Naive thymus-derived CD4-positive, alpha-beta T cell (primary cell): Measurements from ENCODE around the gene MED14. TPM values are rescaled to one million over a fixed set of nuclear protein-coding genes. Genes with fewer than 3 reads are reported as not detected.

ENCODE experiments used
- ATAC-seq: fragments of 150-1000 bp; cut with Tn5 transposase; 2 replicates; pipeline ENCODE4 v1.10.0; 2021; ENCODE audit warnings: mild to moderate bottlenecking, moderate library complexity
- CTCF ChIA-PET: fragments of 350-600 bp; sonication (Branson Sonifier 250); formaldehyde crosslinking; loops from one replicate; lab custom pipeline; 2021; ENCODE audit warnings: antibody characterized with exemption; lab: Charles Lee
- POLR2A ChIA-PET: fragments of 350-600 bp; sonication (Branson Sonifier 250); formaldehyde crosslinking; loops from one replicate; lab custom pipeline; 2021; ENCODE audit warnings: antibody characterized with exemption, inconsistent platforms; lab: Charles Lee
- DNase-seq, 9 donors: peaks; one replicate each; pipeline versions ENCODE4 v3.0.0 to v3.0.0-alpha.2; 2020 to 2022; ENCODE audit warnings: mixed read lengths in 1 of 9
- H3K27ac ChIP-seq: one replicate; pipeline ENCODE4 v1.7.0; 2013; ENCODE audit warnings: mild to moderate bottlenecking, low read depth, low read length, moderate library complexity
- H3K27me3 ChIP-seq, 2 donors: one replicate each; pipeline ENCODE4 v1.7.0; 2013; ENCODE audit warnings: low read length in 2 of 2, mild to moderate bottlenecking in 2 of 2, moderate library complexity in 2 of 2; ENCODE audit not compliant: control insufficient read depth in 2 of 2, insufficient read depth in 2 of 2
- H3K36me3 ChIP-seq, 3 experiments: 1 replicate in 2 of 3; 2 replicates in 1 of 3; pipeline ENCODE4 v1.7.0; 2013; ENCODE audit warnings: low read length in 3 of 3, mild to moderate bottlenecking in 3 of 3, moderate library complexity in 1 of 3; ENCODE audit not compliant: insufficient read depth in 3 of 3, control insufficient read depth in 2 of 3
- H3K4me1 ChIP-seq, 2 donors: one replicate each; pipeline ENCODE4 v1.7.0; 2013; ENCODE audit warnings: low read length in 2 of 2, mild to moderate bottlenecking in 2 of 2, moderate library complexity in 1 of 2; ENCODE audit not compliant: control insufficient read depth in 2 of 2, insufficient read depth in 2 of 2
- H3K4me3 ChIP-seq: 2 replicates; pipeline ENCODE4 v1.7.0; 2013; ENCODE audit warnings: mild to moderate bottlenecking, low read length
- H3K9me3 ChIP-seq, 3 experiments: 1 replicate in 2 of 3; 2 replicates in 1 of 3; pipeline ENCODE4 v1.7.0; 2013; ENCODE audit warnings: low read length in 3 of 3; ENCODE audit not compliant: control insufficient read depth in 2 of 3
- H3K27ac Mint-ChIP-seq, 9 donors: one replicate each; pipeline ENCODE4 v1.8.0; 2020 to 2022; ENCODE audit warnings: mixed read lengths in 9 of 9, mild to moderate bottlenecking in 8 of 9, moderate library complexity in 5 of 9, inconsistent platforms in 2 of 9
- H3K27me3 Mint-ChIP-seq, 5 donors: one replicate each; pipeline ENCODE4 v1.8.0; 2021 to 2022; ENCODE audit warnings: mixed read lengths in 5 of 5, mild to moderate bottlenecking in 1 of 5
- H3K36me3 Mint-ChIP-seq, 5 donors: one replicate each; pipeline ENCODE4 v1.8.0; 2020 to 2022; ENCODE audit warnings: mixed read lengths in 5 of 5, mild to moderate bottlenecking in 3 of 5, inconsistent platforms in 1 of 5
- H3K4me1 Mint-ChIP-seq, 7 donors: one replicate each; pipeline ENCODE4 v1.8.0; 2020 to 2022; ENCODE audit warnings: mixed read lengths in 7 of 7, mild to moderate bottlenecking in 3 of 7, inconsistent platforms in 1 of 7
- H3K4me3 Mint-ChIP-seq, 10 donors: one replicate each; pipeline ENCODE4 v1.8.0; 2020 to 2022; ENCODE audit warnings: mild to moderate bottlenecking in 10 of 10, mixed read lengths in 10 of 10, moderate library complexity in 6 of 10, inconsistent platforms in 2 of 10
- H3K9me3 Mint-ChIP-seq, 11 donors: one replicate each; pipeline ENCODE4 v1.8.0; 2020 to 2022; ENCODE audit warnings: mixed read lengths in 11 of 11, mild to moderate bottlenecking in 4 of 11, inconsistent platforms in 1 of 11, moderate library complexity in 1 of 11
- intact Hi-C, 2 donors: fragments of 100-400 bp; cut with micrococcal nuclease; formaldehyde crosslinking; loops; one replicate each; pipeline ENCODE4 v1.15.1; 2023
- polyA plus RNA-seq, 2 donors: library from polyadenylated mRNA; unstranded; fragments of 300-500 nt; fragmentation: Illumina TruSeq; gene quantifications; one replicate each; pipeline ENCODE4 v1.2.3, GENCODE V29; 2021
- total RNA-seq, 6 experiments: library from RNA in 5 of 6; stranded (reverse) in 5 of 6; gene quantifications; 1 replicate in 5 of 6; 2 replicates in 1 of 6; pipeline ENCODE4 v1.2.3 and lab custom pipeline; 2021 to 2026

The MED14 gene
- total and polyA plus RNA-seq, 7 experiments from 2014 or later = 6.9 to 49.5 (median 42.1) TPM

- Histone ChIP-seq H3K9me3 (no peaks in the 10 kb centered on the region), H3K27me3 (no peaks in the 10 kb centered on the region), H3K4me3 (no peak overlapping the region), H3K4me1 (peaks cover 0 to 6% of the 10 kb centered on the region in 2 donors), H3K27ac (peak overlapping the region; percentile 14), H3K36me3 (peaks cover 0 to 15% (median 0%) of the 10 kb centered on the region in 3 experiments)
- Mint-ChIP-seq H3K27me3 (no peaks in the 10 kb centered on the region), H3K4me1 (peaks cover 33 to 81% (median 74%) of the 10 kb centered on the region in 7 donors), H3K4me3 (peak overlapping the region in 1 of 10 donors; percentile 68), H3K9me3 (peaks cover 0 to 5% (median 0%) of the 10 kb centered on the region in 11 donors), H3K36me3 (peaks cover 4 to 85% (median 38%) of the 10 kb centered on the region in 5 donors), H3K27ac (peak overlapping the region in 7 of 9 donors; percentile 14 to 81 (median 51))
- intact Hi-C loops = no loop called here
- ChIA-PET CTCF (no interaction called here), POLR2A (no interaction called here)
- no peak for DNase-seq
- ATAC-seq = no peak
Observed at GRCh38 chrX:40721489-40722106, 13.7 kb downstream of the MED14 start.

GRCh38 chrX:40720792-40721191 lies 14.6 kb downstream of the MED14 start:
- Mint-ChIP-seq H3K27me3 (no peaks in the 10 kb centered on the region), H3K27ac (peak overlapping the region in 2 of 9 donors; percentile 40 to 82)
- CTCF ChIA-PET = no interaction called here

GRCh38 chrX:40720339-40720738 lies 15.0 kb downstream of the MED14 start:
- Mint-ChIP-seq H3K4me1 (peaks cover 31 to 79% (median 72%) of the 10 kb centered on the region in 7 donors), H3K9me3 (peaks cover 0 to 5% (median 0%) of the 10 kb centered on the region in 11 donors), H3K27ac (peak overlapping the region in 5 of 9 donors; percentile 19 to 82 (median 75)), H3K27me3 (no peaks in the 10 kb centered on the region), H3K36me3 (peaks cover 4 to 77% (median 41%) of the 10 kb centered on the region in 5 donors), H3K4me3 (peak overlapping the region in 1 of 10 donors; percentile 21)
- ChIA-PET POLR2A (no interaction called here), CTCF (no interaction called here)
- Histone ChIP-seq H3K4me1 (peaks cover 0 to 6% of the 10 kb centered on the region in 2 donors), H3K4me3 (no peak overlapping the region), H3K27ac (no peak overlapping the region), H3K9me3 (no peaks in the 10 kb centered on the region), H3K27me3 (no peaks in the 10 kb centered on the region), H3K36me3 (peaks cover 0 to 15% (median 0%) of the 10 kb centered on the region in 3 experiments)
- no peak for DNase-seq
- ATAC-seq = no peak
- intact Hi-C loops = no loop called here

More at GRCh38 chrX:40720792-40721191, 14.6 kb downstream of the MED14 start:
- no peaks in the 10 kb centered on the region for H3K9me3 ChIP-seq
- H3K27me3 ChIP-seq = no peaks in the 10 kb centered on the region
- H3K4me1 Mint-ChIP-seq = peaks cover 32 to 82% (median 73%) of the 10 kb centered on the region in 7 donors
- ATAC-seq (no peak), DNase-seq (no peak)
- POLR2A ChIA-PET = no interaction called here
- peaks cover 0 to 5% (median 0%) of the 10 kb centered on the region in 11 donors for H3K9me3 Mint-ChIP-seq
- intact Hi-C loops = no loop called here
- peaks cover 0 to 15% (median 0%) of the 10 kb centered on the region in 3 experiments for H3K36me3 ChIP-seq
- H3K4me3 Mint-ChIP-seq = no peak overlapping the region
- peaks cover 0 to 6% of the 10 kb centered on the region in 2 donors for H3K4me1 ChIP-seq
- no peak overlapping the region for H3K27ac ChIP-seq
- no peak overlapping the region for H3K4me3 ChIP-seq
- peaks cover 4 to 82% (median 44%) of the 10 kb centered on the region in 5 donors for H3K36me3 Mint-ChIP-seq

- intact Hi-C loops = no loop called here
- H3K4me3 ChIP-seq = no peak overlapping the region
- H3K36me3 ChIP-seq = peaks cover 0 to 15% (median 0%) of the 10 kb centered on the region in 3 experiments
- no peaks in the 10 kb centered on the region for H3K27me3 ChIP-seq
- Mint-ChIP-seq H3K4me1 (peaks cover 28 to 78% (median 73%) of the 10 kb centered on the region in 7 donors), H3K27me3 (no peaks in the 10 kb centered on the region), H3K4me3 (no peak overlapping the region), H3K36me3 (peaks cover 4 to 77% (median 38%) of the 10 kb centered on the region in 5 donors), H3K27ac (peak overlapping the region in 4 of 9 donors; percentile 19 to 82 (median 67)), H3K9me3 (peaks cover 0 to 5% (median 0%) of the 10 kb centered on the region in 11 donors)
- POLR2A ChIA-PET = interaction anchor here (1.2 kb wide), 1 partner anchor 16 kb away, joined by 4 read pairs; the partner anchor contains the start of gene MED14
- no peak overlapping the region for H3K27ac ChIP-seq
- H3K9me3 ChIP-seq = no peaks in the 10 kb centered on the region
- CTCF ChIA-PET = no interaction called here
- H3K4me1 ChIP-seq = peaks cover 0 to 6% of the 10 kb centered on the region in 2 donors
- DNase-seq (no peak), ATAC-seq (no peak)
Observed at GRCh38 chrX:40719731-40720130, 15.6 kb downstream of the MED14 start.

- H3K27me3 ChIP-seq = no peaks in the 10 kb centered on the region
- no peaks in the 10 kb centered on the region for H3K27me3 Mint-ChIP-seq
- H3K9me3 ChIP-seq = no peaks in the 10 kb centered on the region
- intact Hi-C loops = no loop called here
- H3K36me3 ChIP-seq = peaks cover 0 to 18% (median 0%) of the 10 kb centered on the region in 3 experiments
- H3K27ac ChIP-seq = no peak overlapping the region
- H3K4me3 Mint-ChIP-seq = peak overlapping the region in 1 of 10 donors; percentile 14
- peaks cover 4 to 75% (median 39%) of the 10 kb centered on the region in 5 donors for H3K36me3 Mint-ChIP-seq
- peak overlapping the region in 3 of 9 donors; percentile 59 to 75 (median 63) for H3K27ac Mint-ChIP-seq
- peaks cover 0 to 6% of the 10 kb centered on the region in 2 donors for H3K4me1 ChIP-seq
- CTCF ChIA-PET = no interaction called here
- peaks cover 0 to 5% (median 0%) of the 10 kb centered on the region in 11 donors for H3K9me3 Mint-ChIP-seq
- H3K4me1 Mint-ChIP-seq = peaks cover 28 to 73% (median 67%) of the 10 kb centered on the region in 7 donors
- no peak overlapping the region for H3K4me3 ChIP-seq
- ATAC-seq (no peak), DNase-seq (no peak)
- POLR2A ChIA-PET = interaction anchor here (1.2 kb wide), 1 partner anchor 16 kb away, joined by 4 read pairs; the partner anchor contains the start of gene MED14
Observed at GRCh38 chrX:40719218-40719617, 16.1 kb downstream of the MED14 start.

GRCh38 chrX:40709395-40709794 lies 25.9 kb downstream of the MED14 start:
- intact Hi-C loops = no loop called here
- Mint-ChIP-seq H3K9me3 (no peaks in the 10 kb centered on the region), H3K27me3 (no peaks in the 10 kb centered on the region), H3K4me3 (no peak overlapping the region), H3K4me1 (peaks cover 0 to 6% (median 0%) of the 10 kb centered on the region in 7 donors), H3K36me3 (peaks cover 3 to 68% (median 18%) of the 10 kb centered on the region in 5 donors), H3K27ac (no peak overlapping the region)
- Histone ChIP-seq H3K4me3 (no peak overlapping the region), H3K4me1 (no peaks in the 10 kb centered on the region), H3K36me3 (peaks cover 0 to 62% (median 3%) of the 10 kb centered on the region in 3 experiments), H3K9me3 (no peaks in the 10 kb centered on the region), H3K27ac (no peak overlapping the region), H3K27me3 (no peaks in the 10 kb centered on the region)
- CTCF ChIA-PET = no interaction called here
- DNase-seq (no peak), ATAC-seq (no peak)
- POLR2A ChIA-PET = no interaction called here
